Natural killer cell (primary cell): ENCODE measurements around the gene ZNF407. TPM values are rescaled to one million over a fixed set of nuclear protein-coding genes. Genes with fewer than 3 reads are reported as not detected.

Source experiments
- ATAC-seq, 3 donors: fragments of 150-1000 bp in 2 of 3; fragments of 200-7000 bp in 1 of 3; cut with Tn5 transposase; 1 replicate in 1 of 3; 2 replicates in 2 of 3; pipeline ENCODE4 v1.10.0; 2021; ENCODE audit warnings: mild to moderate bottlenecking in 2 of 3, moderate library complexity in 2 of 3
- DNase-seq, 2 donors: peaks; one replicate each; pipeline versions ENCODE4 v3.0.0 to v3.0.0-alpha.2; 2013 to 2021; ENCODE audit warnings: mixed read lengths in 1 of 2
- H3K27ac ChIP-seq: one replicate; pipeline ENCODE4 v1.5.1; 2013; ENCODE audit warnings: mild to moderate bottlenecking, low read length
- H3K27me3 ChIP-seq: one replicate; pipeline ENCODE4 v1.6.1; 2013; ENCODE audit warnings: low read length; ENCODE audit not compliant: control insufficient read depth, insufficient read depth
- H3K36me3 ChIP-seq: one replicate; pipeline ENCODE4 v1.6.1; 2013; ENCODE audit warnings: low read length; ENCODE audit not compliant: control insufficient read depth, insufficient read depth
- H3K4me1 ChIP-seq: one replicate; pipeline ENCODE4 v1.6.1; 2013; ENCODE audit warnings: low read length; ENCODE audit not compliant: control insufficient read depth, insufficient read depth
- H3K4me3 ChIP-seq: one replicate; pipeline ENCODE4 v1.5.1; 2013; ENCODE audit warnings: low read length
- H3K9me3 ChIP-seq: one replicate; pipeline ENCODE4 v1.6.1; 2013; ENCODE audit warnings: low read length; ENCODE audit not compliant: control insufficient read depth, insufficient read depth
- H3K27ac Mint-ChIP-seq, 2 donors: one replicate each; pipeline ENCODE4 v1.8.0; 2022; ENCODE audit warnings: mild to moderate bottlenecking in 2 of 2, mixed read lengths in 2 of 2, moderate library complexity in 1 of 2
- H3K27me3 Mint-ChIP-seq, 2 donors: one replicate each; pipeline ENCODE4 v1.8.0; 2022; ENCODE audit warnings: low read depth in 2 of 2, mixed read lengths in 2 of 2
- H3K36me3 Mint-ChIP-seq: one replicate; pipeline ENCODE4 v1.8.0; 2022; ENCODE audit warnings: mixed read lengths
- H3K4me1 Mint-ChIP-seq, 2 donors: one replicate each; pipeline ENCODE4 v1.8.0; 2022; ENCODE audit warnings: mixed read lengths in 2 of 2
- H3K4me3 Mint-ChIP-seq: one replicate; pipeline ENCODE4 v1.8.0; 2022; ENCODE audit warnings: mild to moderate bottlenecking, moderate library complexity, mixed read lengths
- H3K9me3 Mint-ChIP-seq, 2 donors: one replicate each; pipeline ENCODE4 v1.8.0; 2022; ENCODE audit warnings: mixed read lengths in 2 of 2
- CTCF ChIP-seq: fragments of 200-600 bp; IDR thresholded peaks from one replicate; pipeline ENCODE4 v1.8.0; 2022; ENCODE audit warnings: antibody characterized with exemption
- WGBS: methylation state at CpG from one replicate; pipeline ENCODE4 v1.1.7; 2013; ENCODE audit warnings: missing lambda C conversion rate; ENCODE audit not compliant: insufficient coverage; 5-methylcytosine and 5-hydroxymethylcytosine counted together
- intact Hi-C: fragments of 100-400 bp; cut with micrococcal nuclease; formaldehyde crosslinking; loops from one replicate; pipeline ENCODE4 v1.14.2; 2022
- total RNA-seq, 4 donors: library from RNA; stranded (reverse); fragments of 120-200 nt in 1 of 4; gene quantifications; one replicate each; pipeline versions ENCODE4 v1.2.3 to v1.2.4, GENCODE V29; 2013 to 2022

The ZNF407 gene
- total RNA-seq, 3 donors from 2014 or later (not counting 1 experiment from before 2014, with no cell fraction given), result 28.4 to 36.7 (median 36.3) TPM

DNA sequence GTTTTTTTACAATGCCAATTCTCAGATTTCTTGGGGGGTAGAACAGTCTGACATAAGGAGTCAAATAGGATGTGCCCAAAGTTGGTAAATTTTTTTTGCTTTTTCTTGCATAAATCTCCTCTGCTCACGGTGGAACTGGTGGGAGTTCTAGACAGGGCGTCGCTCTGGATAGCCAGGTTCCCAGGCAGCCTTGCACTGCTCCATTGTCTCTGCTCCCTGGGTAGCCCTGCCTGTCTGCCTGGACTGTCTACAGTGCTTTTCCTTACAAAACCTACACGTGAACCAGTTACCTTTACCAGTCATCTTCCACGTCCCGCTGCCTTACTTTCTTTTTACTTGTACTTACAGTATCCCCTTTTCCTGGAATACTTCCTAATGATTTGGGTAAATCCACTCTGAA lies 117.1 kb downstream of the ZNF407 start:
- no peak overlapping the region for H3K4me3 ChIP-seq
- no peak overlapping the region for H3K4me3 Mint-ChIP-seq

DNA sequence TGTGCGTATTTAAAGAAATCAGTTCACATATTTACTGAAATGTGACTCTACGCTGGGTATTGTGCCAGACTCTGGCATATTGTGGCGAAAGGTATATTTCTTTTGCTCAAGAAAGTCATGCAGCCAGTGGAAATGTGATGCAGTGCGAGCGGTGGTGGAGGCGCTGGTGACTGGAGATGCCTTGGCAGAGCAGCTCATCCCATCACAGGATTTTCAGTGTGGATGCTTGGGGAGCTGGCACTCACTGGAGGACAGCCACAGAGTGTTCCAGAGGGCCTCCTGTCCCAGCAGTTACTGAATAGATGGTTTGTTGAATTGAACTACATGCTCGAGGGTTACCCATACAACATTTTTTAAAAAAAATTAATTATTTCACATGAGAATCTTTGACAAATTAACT lies 117.6 kb downstream of the ZNF407 start:
- Histone ChIP-seq H3K9me3 (no peaks in the 10 kb centered on the region), H3K36me3 (no peaks in the 10 kb centered on the region), H3K4me3 (no peak overlapping the region), H3K27me3 (no peaks in the 10 kb centered on the region), H3K4me1 (no peaks in the 10 kb centered on the region), H3K27ac (no peak overlapping the region)
- DNase-seq, result no peak
- no peak for TF ChIP-seq CTCF
- Mint-ChIP-seq H3K4me3 (no peak overlapping the region), H3K9me3 (no peaks in the 10 kb centered on the region), H3K4me1 (peaks cover 16 to 19% of the 10 kb centered on the region in 2 donors), H3K36me3 (no peaks in the 10 kb centered on the region), H3K27me3 (no peaks in the 10 kb centered on the region), H3K27ac (no peak overlapping the region)
- intact Hi-C loops, result no loop called here
- WGBS, result 96% methylated on average over 7 of the region's 7 CpGs
- no peak for ATAC-seq

More for the DNA sequence above, 117.1 kb downstream of the ZNF407 start:
- Mint-ChIP-seq H3K27ac (no peak overlapping the region), H3K27me3 (no peaks in the 10 kb centered on the region), H3K9me3 (no peaks in the 10 kb centered on the region), H3K4me1 (peaks cover 11 to 14% of the 10 kb centered on the region in 2 donors), H3K36me3 (no peaks in the 10 kb centered on the region)
- H3K36me3 ChIP-seq, result no peaks in the 10 kb centered on the region
- no peaks in the 10 kb centered on the region for H3K4me1 ChIP-seq
- no peaks in the 10 kb centered on the region for H3K9me3 ChIP-seq
- no peak overlapping the region for H3K27ac ChIP-seq
- no peaks in the 10 kb centered on the region for H3K27me3 ChIP-seq
- no peak for TF ChIP-seq CTCF
- intact Hi-C loops, result no loop called here
- DNase-seq, result no peak
- WGBS, result 93% methylated on average over 6 of the region's 6 CpGs
- ATAC-seq, result no peak

- TF ChIP-seq CTCF, result no peak
- no peaks in the 10 kb centered on the region for H3K9me3 ChIP-seq
- ATAC-seq (no peak), DNase-seq (no peak)
- no peaks in the 10 kb centered on the region for H3K4me1 ChIP-seq
- no peaks in the 10 kb centered on the region for H3K27me3 ChIP-seq
- H3K36me3 ChIP-seq, result no peaks in the 10 kb centered on the region
- intact Hi-C loops, result no loop called here
- Mint-ChIP-seq H3K27me3 (no peaks in the 10 kb centered on the region), H3K9me3 (no peaks in the 10 kb centered on the region), H3K4me3 (no peak overlapping the region), H3K36me3 (no peaks in the 10 kb centered on the region), H3K4me1 (peaks cover 23 to 24% of the 10 kb centered on the region in 2 donors), H3K27ac (no peak overlapping the region)
- WGBS, result 100% methylated on average over 4 of the region's 5 CpGs
- no peak overlapping the region for H3K4me3 ChIP-seq
- no peak overlapping the region for H3K27ac ChIP-seq
These were observed 118.4 kb downstream of the ZNF407 start for GRCh38 chr18:74715865-74716712.
